OCI-LY7 (cell line): ENCODE results near the gene FBXO47.

ENCODE experiments used
- CTCF ChIP-seq: fragments of 200-600 bp; sonication (generic); conservative IDR thresholded peaks from 2 replicates; pipeline ENCODE4 v1.5.1; 2014; ENCODE audit warnings: mild to moderate bottlenecking, antibody characterized with exemption, low read length, moderate library complexity, mixed read lengths
- EZH2phosphoT487 ChIP-seq: fragments of 200-600 bp; sonication (generic); IDR thresholded peaks from 2 replicates; pipeline ENCODE4 v1.6.1; 2018; ENCODE audit warnings: low read depth, borderline replicate concordance, mild to moderate bottlenecking, mixed run types, antibody characterized with exemption, low read length, moderate library complexity, mixed read lengths

DNA sequence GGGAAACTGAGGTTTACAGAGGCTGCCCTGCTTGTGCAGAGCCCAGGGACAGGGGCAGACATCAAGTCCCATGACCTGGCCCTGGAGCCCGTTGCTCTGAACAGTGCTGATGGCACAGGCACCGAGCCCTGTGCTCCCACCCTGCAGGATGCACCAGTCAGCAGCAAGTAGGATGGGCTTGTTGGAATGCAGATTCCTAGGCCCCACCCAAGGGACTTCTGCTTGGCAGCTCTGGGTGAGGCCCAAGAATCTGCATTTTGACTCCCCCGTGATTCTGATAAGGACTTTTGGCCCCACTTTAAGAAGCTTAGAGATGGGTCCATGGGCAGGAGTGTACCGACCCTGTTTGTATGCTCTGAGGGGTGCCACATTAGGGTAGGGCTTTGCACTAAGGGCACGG is 74.1 kb downstream of the FBXO47 start:
- TF ChIP-seq CTCF (no peak), EZH2phosphoT487 (no peak)
